ENCODE measurements around the gene LIX1.

The LIX1 gene

GRCh38 chr5:97074859-97075489 lies 67.4 kb downstream of the LIX1 start:
- DNase-seq (ENCODE audit: low read depth, low spot score) = no peak

- no peak for DNase-seq (ENCODE audit: low read depth, low spot score)
These were observed 69.0 kb downstream of the LIX1 start for GRCh38 chr5:97073420-97073819.

- no peak for DNase-seq (ENCODE audit: low read depth, low spot score)
These were observed 69.7 kb downstream of the LIX1 start for GRCh38 chr5:97072696-97073095.

- DNase-seq (ENCODE audit: low read depth, low spot score) = no peak
These were observed 70.4 kb downstream of the LIX1 start for GRCh38 chr5:97071993-97072392.

DNA sequence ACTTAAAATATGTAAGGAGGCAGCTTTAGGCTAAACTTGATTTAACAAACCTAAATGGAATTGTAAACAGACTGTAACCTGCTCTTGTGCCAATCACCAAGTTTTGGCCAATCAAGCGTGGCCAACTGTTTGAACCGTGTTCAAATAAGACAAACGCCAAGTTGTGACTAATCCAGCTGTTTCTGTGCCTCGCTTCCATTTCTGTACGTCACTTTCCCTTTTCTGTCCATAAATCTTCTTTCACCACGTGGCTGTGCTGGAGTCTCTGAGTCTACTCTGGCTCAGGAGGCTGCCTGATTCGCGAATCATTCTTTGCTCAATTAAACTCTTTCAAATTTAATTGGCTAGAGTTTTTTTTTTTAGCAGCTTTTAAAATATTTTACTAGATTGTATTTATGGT lies 71.3 kb downstream of the LIX1 start:
- DNase-seq (ENCODE audit: low read depth, low spot score) = no peak

- DNase-seq (ENCODE audit: low read depth, low spot score) = no peak
These were observed 72.2 kb downstream of the LIX1 start for GRCh38 chr5:97070234-97070633.

- no peak for DNase-seq (ENCODE audit: low read depth, low spot score)
These were observed 75.0 kb downstream of the LIX1 start for GRCh38 chr5:97067296-97067850.

GRCh38 chr5:97065475-97065874 lies 76.9 kb downstream of the LIX1 start:
- DNase-seq (ENCODE audit: low read depth, low spot score) = no peak

GRCh38 chr5:97063251-97063650 lies 79.2 kb downstream of the LIX1 start:
- no peak for DNase-seq (ENCODE audit: low read depth, low spot score)

GRCh38 chr5:97062046-97062445 lies 80.4 kb downstream of the LIX1 start:
- no peak for DNase-seq (ENCODE audit: low read depth, low spot score)

DNA sequence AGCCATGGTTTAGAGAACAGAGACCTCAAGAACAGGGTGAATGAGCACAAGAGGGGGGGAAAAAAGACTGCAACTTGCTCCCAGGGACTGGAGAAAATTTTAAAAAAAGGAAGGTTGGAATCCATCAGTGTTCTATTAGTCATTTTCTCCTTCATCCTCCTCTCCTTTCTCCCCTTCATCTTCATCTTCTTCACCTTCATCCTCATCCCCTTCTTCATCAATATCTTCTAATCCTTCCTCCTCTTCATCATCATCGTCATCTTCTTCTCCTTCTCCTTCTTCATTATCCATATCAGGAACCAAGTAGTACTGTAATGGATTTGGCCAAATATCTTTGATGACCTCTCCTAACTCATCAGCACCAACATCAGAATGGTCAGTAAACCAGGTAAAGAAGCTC lies 86.1 kb downstream of the LIX1 start:
- DNase-seq (ENCODE audit: low read depth, low spot score) = no peak

- DNase-seq (ENCODE audit: low read depth, low spot score) = no peak
These were observed 93.2 kb downstream of the LIX1 start for GRCh38 chr5:97049175-97049574.

DNA sequence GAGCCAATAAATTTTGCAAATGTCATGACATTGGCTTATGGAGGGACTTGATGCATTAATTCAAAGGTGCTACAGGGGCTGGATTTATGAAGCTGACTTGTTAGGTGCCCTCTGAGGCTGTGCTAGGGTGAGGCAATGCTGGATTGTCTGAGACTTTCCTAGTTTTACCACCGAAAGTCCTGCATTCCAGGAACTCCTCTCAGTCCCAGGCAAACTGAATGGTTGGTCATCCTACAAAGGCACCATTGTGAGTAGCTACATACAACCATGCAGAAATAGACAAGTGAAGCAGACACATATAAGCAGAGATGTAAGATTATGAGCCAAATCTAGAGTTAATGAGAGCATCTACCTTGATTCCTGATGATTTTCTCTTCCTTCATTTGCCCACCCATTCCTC lies 95.3 kb downstream of the LIX1 start:
- DNase-seq (ENCODE audit: low read depth, low spot score) = no peak

- DNase-seq (ENCODE audit: low read depth, low spot score) = no peak
These were observed 96.0 kb downstream of the LIX1 start for GRCh38 chr5:97046270-97046982.

- no peak for DNase-seq (ENCODE audit: low read depth, low spot score)
These were observed 98.4 kb downstream of the LIX1 start for GRCh38 chr5:97044052-97044451.

DNA sequence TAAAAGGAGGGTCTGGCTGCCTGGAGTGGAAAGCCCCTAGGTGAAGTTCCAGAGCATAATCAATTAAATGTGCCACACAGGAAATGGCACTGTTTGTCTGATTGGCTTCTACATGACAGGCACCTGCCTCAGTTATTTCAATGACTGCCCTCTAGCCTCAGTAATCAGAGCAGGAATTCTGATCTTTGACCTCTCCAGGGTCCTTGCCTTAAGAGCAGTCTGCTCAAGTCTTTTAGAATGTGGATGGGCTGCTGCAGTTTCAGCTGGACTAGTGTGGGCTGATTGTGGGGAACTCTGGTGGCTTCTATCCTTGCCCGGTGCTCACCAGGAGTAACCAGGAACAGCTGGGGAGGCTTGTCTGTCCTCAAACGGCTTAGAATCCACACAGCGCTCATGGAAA lies 98.9 kb downstream of the LIX1 start:
- DNase-seq (ENCODE audit: low read depth, low spot score) = no peak

DNA sequence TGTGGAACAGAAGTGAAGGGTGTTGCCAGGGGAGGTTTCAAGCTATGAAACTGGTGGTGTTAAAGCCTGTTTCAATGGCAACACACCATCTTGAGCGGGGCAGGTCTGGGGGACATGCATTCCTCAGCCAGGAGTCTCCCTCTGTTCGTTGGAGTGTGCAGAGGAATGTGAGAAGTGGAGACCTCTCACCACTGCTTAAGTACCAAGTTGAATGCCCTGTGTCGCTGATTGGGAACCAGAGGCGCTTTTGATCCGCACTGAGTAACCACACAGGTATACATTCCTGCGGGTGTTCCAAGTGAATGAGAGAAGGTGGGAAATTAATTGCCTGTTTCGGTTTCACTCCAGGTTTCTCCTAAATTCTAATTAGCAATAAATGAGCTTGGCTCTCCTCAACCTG lies 99.4 kb downstream of the LIX1 start:
- no peak for DNase-seq (ENCODE audit: low read depth, low spot score)
